T-helper 1 cell (primary cell): ENCODE results near the gene C1orf21.
"Not testable (repeated sequence)": the region's sequence is repeated elsewhere in the genome, so short reads cannot be mapped to it uniquely, and the experiment has no call there.

Source experiments
- DNase-seq, 5 donors: peaks; one replicate each; pipeline ENCODE4 v3.0.0-alpha.2; 2012 to 2020
- total RNA-seq, 4 donors: gene quantifications; one replicate each; lab custom pipeline; 2026; lab: John Stamatoyannopoulos, UW

The C1orf21 gene, protein sequence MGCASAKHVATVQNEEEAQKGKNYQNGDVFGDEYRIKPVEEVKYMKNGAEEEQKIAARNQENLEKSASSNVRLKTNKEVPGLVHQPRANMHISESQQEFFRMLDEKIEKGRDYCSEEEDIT
- total RNA-seq, result 0.36 to 3.3 (median 0.63) reads per million in 4 donors

DNA sequence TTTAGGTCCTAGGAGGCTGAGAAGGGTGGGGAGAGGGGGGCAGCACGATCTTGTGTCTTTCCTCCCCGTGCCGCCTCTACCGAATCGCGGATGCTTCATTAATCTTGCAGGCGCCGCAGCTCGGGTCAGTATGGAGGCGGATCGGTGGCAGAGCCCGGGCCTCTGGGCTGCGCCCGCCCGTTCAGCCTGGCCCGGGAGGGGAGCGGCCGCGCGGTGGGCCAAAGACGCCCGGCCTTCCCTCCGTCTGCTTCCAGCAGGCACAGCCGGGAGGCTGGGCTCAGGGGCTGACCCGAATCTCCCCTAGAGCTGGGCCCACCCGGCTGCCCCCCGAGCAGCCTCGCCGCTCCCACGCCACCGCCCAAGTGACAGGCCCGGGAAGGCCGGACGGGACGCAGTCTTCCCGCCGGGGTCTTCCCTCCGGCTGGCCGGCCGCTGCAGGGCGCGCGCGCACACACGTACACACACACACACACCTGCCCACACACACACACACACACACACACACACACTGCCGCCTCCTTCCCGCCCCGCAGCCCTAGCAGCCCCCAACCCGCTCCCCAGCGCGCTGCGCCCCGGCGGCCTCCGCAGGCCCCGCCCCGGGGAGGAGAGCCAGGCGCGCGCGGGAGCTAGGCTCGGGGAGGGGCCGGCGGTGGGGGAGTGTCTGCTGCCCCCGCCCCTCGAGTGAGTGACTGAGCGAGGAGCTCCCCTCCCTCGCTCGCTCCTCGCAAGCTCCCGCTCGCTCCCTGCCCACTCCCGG, at the start of gene C1orf21:
Gene C1orf21, plus strand, starts transcription at position 718 of the 757 bp plus-strand sequence. CDS start 90,481 bp downstream, outside the sequence.
- peak; percentile 12 to 75 (median 32) for DNase-seq

DNA sequence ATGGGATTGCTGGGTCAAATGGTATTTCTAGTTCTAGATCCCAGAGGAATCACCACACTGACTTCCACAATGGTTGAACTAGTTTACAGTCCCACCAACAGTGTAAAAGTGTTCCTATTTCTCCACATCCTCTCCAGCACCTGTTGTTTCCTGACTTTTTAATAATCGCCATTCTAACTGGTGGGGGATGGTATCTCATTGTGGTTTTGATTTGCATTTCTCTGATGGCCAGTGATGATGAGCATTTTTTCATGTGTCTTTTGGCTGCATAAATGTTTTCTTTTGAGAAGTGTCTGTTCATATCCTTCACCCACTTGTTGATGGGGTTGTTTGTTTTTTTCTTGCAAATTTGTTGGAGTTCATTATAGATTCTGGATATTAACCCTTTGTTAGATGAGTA, 49.0 kb upstream of the C1orf21 start:
- DNase-seq, result not testable (repeated sequence)

DNA sequence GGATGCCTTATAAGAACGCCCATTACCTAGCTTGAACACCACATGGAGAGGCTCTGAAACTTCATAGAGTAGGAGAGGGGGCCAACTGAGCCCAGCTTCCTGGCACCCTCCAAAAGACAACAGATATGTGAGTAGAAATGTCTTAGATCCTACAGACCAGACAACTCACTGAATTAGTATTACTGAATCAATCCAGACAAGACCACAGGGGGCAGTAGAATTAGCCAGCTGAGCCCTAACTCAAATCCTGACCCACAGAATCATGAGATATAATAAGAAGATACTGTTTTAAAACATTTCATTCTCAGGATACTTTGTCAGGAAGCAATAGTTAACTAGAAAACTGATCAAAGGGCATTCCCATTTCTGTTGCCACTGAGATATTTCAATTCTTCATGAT, 45.8 kb upstream of the C1orf21 start:
- no peak for DNase-seq

DNA sequence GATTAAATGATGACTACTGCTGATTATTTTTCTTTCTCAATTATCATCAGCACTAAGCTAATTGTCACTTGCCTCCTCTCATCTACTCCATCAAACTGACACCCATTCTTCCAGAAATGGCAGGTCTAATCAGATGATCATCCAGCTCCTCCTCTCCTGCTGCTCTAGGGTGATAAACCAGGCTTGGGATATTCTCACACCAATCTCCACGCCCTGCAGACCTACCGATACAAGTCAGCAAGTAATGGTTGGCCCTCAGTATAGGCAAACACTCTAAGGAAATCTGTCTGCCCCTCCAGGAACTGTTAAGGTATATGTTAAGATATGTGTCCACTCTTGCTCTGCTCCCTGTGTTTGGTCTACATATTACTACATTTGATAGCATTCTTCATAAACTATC, 36.3 kb upstream of the C1orf21 start:
- DNase-seq, result no peak

DNA sequence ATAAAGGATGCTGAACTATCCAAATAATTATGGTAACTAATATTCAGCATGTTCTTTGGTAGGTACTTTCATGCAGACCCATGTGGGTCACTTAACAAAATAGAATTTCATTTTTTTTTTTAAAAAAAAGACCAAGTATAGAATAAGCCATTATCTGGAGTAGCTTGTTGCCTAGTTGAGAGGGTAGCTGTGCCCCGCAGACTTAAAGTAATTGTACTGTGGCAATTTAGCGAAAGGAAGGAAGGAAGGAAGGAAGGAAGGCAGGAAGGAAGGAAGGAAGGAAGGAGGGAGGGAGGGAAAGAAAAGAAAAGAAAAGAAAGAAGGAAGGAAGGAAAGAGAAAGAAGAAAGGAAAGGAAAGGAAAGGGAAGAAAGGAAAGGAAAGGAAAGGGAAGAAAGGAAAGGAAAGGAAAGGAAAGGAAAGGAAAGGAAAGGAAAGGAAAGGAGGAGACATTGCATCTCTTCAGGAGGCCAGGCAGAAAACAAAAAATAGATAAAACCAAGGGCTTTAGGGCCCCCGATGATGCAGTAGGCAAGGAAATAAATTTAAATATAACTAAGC, 35.3 kb upstream of the C1orf21 start:
- no peak for DNase-seq

DNA sequence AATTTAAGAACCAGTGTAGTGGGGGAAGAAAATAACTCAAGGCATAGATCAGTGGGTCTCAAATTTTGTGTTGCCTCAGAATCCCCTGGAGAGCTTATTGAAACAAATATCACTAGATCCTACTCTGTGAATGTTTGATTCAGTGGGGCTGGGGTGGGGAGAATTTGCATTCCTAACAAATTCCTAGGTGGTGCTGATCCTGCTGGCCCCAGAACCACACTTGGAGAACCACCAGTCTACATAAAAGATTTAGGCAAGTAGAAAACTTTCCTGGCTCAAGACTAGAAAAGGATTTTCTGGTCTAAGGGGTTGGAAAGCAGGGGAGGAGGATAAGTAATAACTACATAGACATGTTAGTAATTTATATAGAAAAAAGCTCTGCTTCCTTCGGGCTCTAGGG, 34.1 kb upstream of the C1orf21 start:
- DNase-seq, result no peak

DNA sequence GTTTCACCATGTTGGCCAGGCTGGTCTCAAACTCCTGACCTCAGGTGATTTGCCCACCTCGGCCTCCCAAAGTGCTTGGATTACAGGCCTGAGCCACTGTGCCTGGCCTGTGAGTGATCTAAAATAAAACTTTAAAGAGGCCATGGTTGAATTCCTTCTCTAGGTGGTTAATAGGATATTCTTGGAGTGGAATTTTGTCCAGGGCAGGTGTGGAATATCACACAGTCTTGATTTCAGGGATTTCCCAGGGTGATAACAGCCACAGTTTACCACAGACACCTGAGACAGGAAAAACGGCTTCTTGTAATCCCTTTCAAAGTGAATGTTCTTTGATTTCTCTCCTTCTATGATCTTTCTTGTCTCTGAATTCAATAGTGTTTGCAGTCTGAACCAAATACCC, 32.1 kb upstream of the C1orf21 start:
- no peak for DNase-seq

DNA sequence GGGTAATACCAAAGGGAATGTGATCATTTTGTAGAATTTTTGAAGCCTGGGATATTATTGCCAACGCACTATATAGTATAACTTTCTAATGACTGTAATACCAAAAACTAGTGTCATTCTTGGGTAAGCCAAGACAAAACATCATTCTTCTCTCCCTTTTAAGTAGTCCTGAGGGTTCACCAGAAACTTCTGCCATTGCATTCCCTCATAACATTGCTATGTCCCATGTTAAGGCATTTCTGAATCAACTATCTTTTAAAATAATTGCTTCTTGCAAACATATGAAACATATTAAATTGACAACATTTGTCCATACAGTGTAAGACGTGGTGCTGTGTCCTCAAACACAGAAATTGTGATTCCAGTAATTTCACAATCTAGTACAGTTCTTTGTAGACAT, 29.9 kb upstream of the C1orf21 start:
- DNase-seq, result no peak

DNA sequence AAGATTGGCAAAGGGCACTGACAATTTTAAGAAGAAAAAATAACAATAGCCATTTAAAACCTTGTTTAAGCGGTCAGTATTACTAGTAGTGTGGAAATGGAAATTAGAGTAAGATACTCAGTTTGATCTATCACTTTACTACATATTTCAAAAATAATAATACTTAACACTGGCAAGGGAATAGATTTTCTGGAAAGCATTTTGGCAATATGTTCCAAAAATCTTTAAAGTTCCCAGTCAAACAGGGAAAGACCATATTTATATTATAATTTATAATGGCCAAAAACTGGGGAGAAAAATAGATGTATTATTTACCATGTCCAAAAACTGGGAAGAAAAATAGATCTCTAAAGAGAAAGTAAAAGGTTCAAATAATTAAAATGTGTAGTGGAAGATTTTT, 28.6 kb upstream of the C1orf21 start:
- no peak for DNase-seq

DNA sequence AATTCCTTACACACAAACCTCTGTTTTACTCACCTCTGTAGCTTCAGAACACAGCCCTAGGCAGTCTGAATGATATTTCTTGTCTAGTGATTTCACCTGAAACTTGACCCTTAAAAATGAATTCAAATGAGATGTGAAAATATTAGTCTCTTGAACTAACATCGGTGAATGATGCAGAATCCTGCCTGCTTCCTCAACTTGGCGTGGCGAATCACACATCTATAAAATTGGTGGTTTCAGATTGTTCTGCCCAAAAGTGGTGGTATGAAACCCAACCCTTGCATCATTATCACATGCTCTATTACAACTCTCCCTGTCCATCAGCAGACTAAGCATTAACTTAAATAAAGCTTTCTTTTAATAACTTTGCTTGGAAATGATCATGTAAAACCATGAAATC, 26.9 kb upstream of the C1orf21 start:
- DNase-seq, result no peak

DNA sequence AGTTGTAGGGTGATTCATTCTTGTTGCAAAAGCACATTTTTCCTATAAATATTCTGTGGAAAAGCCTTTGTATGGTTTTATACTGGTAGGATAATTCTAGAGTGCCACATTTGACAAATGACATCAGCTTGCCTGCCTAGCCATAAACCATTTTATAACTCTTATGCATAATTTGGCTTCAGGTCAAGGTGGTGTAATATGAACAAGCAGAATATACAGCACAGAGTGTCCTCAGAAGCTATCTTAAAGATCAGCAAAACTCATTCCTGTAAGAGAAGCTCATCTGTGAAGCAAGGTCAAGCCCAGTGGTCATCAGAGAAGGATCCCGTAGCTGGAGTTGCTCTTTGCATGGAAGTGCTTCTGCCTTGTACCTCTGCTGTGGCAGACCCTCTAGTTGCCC, 24.0 kb upstream of the C1orf21 start:
- no peak for DNase-seq

DNA sequence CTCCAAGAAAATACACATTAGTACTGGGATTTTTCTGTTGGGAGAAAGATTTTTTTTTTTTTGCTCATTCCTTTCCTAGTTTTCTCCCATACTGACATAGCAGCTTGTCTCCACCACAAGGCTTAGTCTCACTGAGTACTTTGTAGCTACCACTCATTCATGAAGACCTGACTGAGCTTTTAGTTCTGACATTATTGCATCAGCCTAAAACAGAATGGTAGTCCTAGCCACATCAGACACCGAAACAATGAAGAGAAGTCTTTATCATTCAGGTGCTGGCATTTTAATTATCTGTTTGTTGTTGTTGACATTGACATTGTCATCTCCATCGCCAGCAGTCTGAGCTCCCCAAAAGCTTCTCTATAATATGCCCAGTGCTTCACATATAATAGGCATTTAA, 21.1 kb upstream of the C1orf21 start:
- no peak for DNase-seq

DNA sequence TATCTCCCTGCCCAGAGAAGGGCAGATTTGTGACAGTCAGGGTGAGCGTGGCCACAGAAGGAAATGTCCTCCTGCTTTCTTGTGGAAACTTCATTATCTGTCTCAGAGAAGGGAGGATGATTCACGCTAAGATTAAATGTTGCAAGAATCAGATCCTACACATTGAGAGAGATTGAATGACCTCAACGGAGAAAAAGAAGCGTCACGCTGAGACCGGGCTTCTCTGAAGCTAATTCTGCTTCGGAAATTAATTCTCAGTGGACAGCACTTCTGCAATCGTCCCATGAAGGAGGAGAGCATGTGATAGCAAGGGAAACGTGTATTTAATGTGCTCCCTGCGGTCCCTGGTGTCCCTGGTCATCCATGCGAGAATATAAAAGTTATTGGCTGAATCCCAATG, 19.8 kb upstream of the C1orf21 start:
- no peak for DNase-seq

DNA sequence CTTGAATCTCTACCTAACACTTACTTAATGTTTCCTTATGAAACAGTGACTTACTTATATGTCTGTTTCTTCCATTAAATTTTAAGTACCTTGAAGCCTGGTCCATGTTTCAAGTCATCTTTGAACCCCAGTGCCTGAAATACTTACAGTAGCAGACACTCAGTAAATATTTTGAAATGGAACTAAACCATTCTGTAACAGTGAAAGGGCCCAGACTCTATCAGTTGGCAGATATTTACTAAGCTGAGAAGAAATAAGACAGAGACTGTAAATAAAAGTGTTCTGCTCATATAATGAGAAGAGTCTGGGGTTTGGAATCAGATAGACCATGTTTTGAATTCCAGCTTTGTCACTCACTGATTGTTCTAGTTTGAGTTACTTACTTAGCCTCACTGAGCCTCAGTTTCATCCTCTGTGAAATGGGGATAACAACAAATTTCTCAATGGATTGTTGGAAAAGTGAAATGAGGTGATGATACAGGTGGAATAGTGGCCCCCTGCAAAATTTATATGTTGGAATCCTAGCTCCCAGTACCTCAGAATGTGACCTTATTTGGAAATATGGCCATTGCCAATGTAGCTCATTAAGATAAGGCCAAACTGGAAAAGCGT, 19.3 kb upstream of the C1orf21 start:
- DNase-seq, result no peak

DNA sequence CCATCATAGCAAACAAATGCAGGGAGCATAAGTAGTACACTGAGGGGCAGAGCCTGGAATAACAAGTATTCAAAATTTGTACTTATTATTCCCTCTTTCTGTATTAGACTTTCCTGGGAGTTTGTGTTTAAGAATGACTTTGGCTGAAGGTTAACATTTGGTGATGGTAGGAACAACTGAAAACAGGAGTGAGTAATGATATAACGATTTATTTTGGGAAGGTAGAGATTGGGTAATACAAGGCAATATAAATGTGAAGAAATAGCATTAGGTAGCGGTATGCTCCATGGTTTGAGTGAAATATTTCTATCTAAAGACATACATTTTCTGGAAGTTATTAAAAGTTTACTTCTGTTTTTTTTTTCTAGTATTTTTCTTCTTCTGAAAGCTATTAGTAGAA, 18.5 kb upstream of the C1orf21 start:
- no peak for DNase-seq

DNA sequence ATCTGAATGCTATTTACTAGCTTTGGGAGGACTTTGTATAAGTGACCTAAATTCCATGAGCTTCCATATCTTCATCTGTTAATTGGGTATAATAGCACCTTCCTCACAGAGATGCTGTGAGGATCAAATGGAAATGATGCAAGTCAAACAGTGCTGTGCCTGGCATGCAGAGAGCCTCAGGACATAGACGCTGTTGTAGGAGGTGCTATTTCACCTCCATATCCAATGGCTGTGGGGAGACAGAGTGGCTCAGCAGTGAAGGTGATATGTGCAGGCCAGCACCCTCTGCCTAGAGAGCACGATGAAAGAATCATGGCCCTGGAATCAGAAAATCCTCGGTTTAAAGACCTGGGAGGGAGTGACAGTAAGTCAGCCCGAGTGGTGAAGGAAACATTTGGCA, 16.0 kb upstream of the C1orf21 start:
- DNase-seq, result no peak

DNA sequence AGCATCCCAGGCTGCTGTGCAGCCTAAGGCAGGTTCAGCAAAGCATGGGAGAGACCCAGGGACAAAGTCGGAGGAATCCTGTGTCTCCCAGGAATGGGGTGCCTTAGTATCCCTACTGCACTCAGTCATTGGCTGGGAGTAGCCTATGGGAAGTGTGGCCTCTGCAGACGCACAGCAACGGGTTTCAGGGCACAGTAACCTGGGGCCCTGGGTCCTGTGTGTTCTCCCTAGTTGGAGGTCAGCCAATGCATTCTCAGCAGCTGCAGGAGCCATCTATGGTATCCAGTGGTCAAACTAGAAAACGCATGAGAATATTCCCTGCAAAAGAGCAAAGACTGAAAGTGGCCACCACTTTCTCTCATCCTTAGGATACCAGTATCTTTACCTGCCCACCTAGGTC, 13.7 kb upstream of the C1orf21 start:
- no peak for DNase-seq

DNA sequence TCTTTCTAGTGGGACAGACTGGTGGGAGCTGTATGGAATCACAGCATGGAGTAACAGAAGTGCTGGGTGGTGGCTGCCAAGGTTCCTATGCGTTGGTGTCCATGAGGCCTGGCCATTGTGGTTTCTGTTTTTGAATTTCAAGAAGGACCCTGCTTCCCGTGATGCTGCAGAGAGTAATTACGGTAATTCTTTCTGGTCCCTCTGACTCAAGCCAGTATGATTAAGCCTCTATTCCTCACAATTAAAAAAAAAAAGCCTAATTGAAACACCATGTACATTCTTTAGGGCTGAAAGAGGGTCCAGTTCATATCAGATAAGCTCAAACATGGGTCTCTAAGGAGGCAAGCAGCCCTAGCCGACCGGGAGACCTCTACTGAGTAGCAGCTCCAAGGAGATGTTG, 10.5 kb upstream of the C1orf21 start:
- no peak for DNase-seq

DNA sequence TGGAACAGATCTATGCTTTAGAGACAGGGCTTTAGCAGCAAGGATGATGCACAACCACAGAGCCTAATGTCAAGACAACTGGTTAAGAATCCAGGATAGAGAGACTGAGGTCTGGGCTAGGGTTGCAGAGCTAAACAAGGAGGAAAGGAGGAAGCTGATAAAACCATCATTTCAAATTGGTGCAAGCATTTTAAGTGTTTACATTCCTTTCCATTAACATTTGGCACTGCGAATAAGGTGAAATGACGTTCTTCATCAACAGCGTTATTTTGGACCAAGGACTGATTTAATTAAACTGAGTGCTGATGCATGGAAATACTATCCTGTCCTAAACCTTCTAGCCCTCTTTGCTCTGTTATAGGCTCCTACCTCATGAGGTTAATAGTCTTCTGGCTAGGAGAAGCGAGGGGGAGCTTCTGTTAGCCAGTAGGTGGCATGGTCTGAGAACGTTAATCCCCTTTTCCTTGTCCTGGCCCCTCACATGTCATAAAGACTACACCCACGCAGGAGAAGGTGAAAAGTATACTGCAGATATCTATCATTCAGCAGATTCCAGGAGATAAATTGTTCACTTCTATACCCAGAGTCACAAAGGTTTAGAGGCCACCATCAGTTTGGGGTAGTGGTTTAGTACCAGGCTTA, 7.6 kb upstream of the C1orf21 start:
- no peak for DNase-seq

DNA sequence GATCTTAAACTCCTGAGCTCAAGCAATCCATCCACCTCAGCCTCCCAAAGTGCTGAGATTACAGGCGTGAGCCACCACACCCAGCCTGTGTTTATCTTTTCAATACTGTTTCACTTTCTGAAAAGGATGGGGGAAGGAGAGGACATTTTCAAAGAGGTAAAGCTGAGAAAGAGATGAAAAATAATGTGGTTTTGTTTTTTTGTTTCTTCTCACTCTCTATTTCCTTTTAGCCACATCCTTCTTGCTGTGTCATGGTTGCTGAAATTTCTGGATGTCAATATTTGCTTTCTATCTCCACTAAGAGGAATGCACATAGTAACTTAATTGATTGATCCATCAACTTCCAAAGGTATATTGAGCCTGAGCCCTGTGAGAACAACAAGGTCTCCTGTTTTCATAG, 6.4 kb upstream of the C1orf21 start:
- peak in 1 of 5 donors; percentile 55 for DNase-seq

DNA sequence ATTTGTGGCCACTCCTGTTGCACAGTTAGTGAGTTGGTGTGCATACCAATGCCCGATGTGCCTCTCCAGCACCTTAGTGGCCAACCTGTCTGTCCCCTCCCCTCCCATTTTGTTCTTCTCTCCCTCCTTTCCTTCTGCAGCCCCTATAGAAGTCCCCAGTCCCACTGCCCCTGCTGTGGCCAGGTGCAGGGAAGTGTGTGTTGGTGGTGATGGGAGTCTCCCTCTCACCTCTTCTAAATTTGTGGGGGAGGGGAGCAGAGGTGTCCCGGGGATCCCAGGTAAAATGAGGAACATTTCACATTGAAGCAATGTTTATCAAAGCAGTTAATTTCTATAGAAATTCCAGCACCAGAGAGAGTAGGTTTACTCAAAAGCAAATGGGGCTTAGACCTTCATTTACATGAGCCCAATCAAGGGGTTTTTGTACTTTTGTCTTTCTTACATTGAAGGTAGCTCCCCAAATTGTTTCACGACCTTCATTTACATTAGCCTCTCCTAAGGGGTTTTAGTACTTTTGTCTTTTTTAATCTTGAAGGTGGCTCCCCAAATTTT, 3.0 kb upstream of the C1orf21 start:
- no peak for DNase-seq

DNA sequence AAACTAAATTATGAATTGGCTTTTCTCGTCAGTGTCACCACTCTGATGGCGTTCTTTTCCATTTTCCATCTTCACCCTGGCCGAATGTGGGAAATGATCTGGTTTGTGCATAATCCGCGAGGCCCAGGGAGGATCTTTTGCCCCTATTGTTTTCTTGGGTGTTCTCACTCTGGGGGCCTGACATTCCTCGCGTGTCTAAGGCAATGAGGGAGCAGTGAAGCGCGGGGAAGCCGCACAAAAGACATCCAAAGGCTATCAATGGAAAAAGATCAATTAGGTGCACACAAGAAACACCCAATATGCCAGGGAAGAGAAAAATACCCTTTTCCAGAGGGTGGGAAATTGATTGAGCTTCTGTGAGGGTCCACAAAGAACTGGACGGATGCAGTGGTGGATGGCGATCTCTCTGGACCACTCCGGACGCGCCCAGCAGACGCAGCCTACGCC, 941 bp upstream of the C1orf21 start:
- DNase-seq, result no peak

DNA sequence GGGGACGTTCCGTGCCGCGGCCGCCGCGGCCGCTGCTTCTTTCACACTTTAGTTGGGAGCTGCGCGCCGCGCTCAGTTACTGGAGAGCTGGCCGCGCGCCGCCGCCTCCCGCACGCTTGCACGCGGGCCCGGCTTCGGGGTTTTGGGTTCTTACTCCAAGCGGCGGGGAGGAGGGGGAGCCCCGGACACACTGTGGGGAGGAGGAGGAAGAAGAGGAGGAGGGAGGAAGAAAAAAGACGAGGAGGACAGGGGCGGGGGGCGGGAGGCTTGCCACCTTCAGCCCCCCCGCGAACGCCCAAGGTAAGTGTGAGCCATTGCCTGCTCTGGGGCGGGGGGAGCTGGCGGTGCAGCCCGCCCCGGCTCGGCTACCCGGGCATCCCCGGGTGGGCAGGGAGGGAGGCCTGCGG, 243 bp downstream of the C1orf21 start:
- no peak for DNase-seq
